ENCODE results near the gene RPL18A. TPM values are rescaled to one million over a fixed set of nuclear protein-coding genes. Genes with fewer than 3 reads are reported as not detected.
A peak's percentile ranks its signal among the peaks of the same experiment; 100 is the strongest.

The RPL18A gene
- total RNA-seq, 3 donors from 2014 or later (not counting 1 experiment from before 2014, with no cell fraction given) = 1,015 to 1,285 (median 1,208) TPM

DNA sequence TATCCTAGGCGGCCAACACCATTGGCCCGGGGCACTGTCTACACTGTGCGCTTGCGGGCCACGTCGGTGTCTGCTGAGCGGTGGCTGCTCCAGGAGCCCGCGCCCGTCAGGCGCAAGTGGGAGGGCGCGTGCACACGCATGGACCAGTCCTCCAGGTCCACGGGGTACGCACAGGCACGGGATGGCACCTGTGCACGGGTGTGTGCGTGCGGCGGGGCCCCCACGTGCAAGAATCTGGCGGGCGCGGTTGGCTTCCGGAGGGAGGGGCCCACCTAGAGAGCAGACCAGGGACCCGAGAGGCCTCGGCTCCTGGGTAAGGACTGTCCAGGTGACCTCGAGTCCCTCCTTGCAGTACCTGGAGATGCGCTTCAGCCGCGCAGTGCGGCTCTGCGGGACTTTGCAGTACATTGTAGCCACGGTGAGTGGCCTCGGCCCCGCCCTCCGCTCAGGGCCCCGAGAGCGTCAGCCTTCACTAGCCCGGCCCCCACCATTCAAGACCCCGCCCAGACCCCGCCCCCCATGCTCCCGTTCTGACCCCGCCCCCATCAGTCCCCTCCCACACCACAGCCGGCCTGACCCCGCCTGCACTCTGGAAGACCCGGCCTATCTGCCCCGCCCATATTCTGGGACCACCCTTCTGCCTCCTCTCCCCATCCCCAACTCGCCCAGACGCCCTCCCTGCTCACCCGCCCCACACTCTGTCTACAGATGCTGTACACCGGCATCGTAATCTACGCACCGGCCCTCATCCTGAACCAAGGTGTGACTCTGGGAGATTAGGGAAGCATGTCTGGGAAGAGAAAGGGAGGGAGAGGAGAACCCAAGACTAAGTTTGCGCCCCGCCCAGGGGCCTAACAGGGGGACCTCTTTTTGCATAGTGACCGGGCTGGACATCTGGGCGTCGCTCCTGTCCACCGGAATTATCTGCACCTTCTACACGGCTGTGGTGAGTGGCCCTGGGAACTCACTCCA is 14.4 kb downstream of the RPL18A start:
- no peak overlapping the region for H3K27ac Mint-ChIP-seq
- 15% methylated on average over 61 of the region's 63 CpGs for WGBS (ENCODE audit: insufficient coverage)
- H3K9me3 Mint-ChIP-seq = no peaks in the 10 kb centered on the region
- no peaks in the 10 kb centered on the region for H3K36me3 Mint-ChIP-seq
- intact Hi-C loops (cut with micrococcal nuclease) = no loop called here
- H3K36me3 ChIP-seq (ENCODE audit: control insufficient read depth, insufficient read depth, low read length) = no peaks in the 10 kb centered on the region
- H3K9me3 ChIP-seq (ENCODE audit: control insufficient read depth, insufficient read depth, low read length) = no peaks in the 10 kb centered on the region
- peak; percentile 25 to 84 for DNase-seq
- H3K4me3 ChIP-seq (ENCODE audit: low read length) = no peak overlapping the region
- no peak overlapping the region for H3K27ac ChIP-seq (ENCODE audit: low read length)
- peak overlapping the region; percentile 64 for H3K4me3 Mint-ChIP-seq
- TF ChIP-seq, protein P1, sequence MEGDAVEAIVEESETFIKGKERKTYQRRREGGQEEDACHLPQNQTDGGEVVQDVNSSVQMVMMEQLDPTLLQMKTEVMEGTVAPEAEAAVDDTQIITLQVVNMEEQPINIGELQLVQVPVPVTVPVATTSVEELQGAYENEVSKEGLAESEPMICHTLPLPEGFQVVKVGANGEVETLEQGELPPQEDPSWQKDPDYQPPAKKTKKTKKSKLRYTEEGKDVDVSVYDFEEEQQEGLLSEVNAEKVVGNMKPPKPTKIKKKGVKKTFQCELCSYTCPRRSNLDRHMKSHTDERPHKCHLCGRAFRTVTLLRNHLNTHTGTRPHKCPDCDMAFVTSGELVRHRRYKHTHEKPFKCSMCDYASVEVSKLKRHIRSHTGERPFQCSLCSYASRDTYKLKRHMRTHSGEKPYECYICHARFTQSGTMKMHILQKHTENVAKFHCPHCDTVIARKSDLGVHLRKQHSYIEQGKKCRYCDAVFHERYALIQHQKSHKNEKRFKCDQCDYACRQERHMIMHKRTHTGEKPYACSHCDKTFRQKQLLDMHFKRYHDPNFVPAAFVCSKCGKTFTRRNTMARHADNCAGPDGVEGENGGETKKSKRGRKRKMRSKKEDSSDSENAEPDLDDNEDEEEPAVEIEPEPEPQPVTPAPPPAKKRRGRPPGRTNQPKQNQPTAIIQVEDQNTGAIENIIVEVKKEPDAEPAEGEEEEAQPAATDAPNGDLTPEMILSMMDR (IDR thresholded peaks at IDR 0.05) = no peak
- H3K27me3 ChIP-seq (ENCODE audit: control insufficient read depth, insufficient read depth, low read length) = peaks cover 18% of the 10 kb centered on the region
- peaks cover 29% of the 10 kb centered on the region for H3K4me1 ChIP-seq (ENCODE audit: control insufficient read depth, insufficient read depth, low read length)
- peaks cover 6 to 16% of the 10 kb centered on the region in 2 donors for H3K27me3 Mint-ChIP-seq (ENCODE audit: low read depth in 2 of 2)
- H3K4me1 Mint-ChIP-seq = peaks cover 0 to 19% of the 10 kb centered on the region in 2 donors
- ATAC-seq = peak; percentile 69 to 85 (median 84)

DNA sequence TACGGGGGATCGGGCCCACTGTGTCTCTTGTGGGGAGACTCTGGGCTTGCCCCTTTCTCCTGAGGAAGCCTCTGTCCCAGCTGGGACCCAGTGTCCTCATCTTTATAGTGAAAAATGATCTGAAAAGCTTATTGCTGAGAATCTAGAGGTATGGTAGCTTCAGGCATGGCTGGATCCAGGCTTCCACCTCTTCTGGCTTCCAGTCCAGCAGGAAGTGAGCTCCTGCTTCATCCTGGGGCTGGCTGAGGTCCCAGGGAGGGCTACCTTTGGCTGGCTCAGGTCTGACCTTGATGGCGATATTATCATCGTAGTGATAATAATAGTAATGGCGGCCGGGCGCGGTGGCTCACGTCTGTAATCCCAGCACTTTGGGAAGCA is 15.0 kb downstream of the RPL18A start:
- 92% methylated on average over 9 of the region's 9 CpGs for WGBS (ENCODE audit: insufficient coverage)
- TF ChIP-seq, protein P1 (IDR thresholded peaks at IDR 0.05) = no peak
- peaks cover 18% of the 10 kb centered on the region for H3K27me3 ChIP-seq (ENCODE audit: control insufficient read depth, insufficient read depth, low read length)
- H3K36me3 ChIP-seq (ENCODE audit: control insufficient read depth, insufficient read depth, low read length) = no peaks in the 10 kb centered on the region
- ATAC-seq (no peak), DNase-seq (no peak)
- Mint-ChIP-seq H3K4me1 (peaks cover 0 to 19% of the 10 kb centered on the region in 2 donors), H3K36me3 (no peaks in the 10 kb centered on the region), H3K27me3 (ENCODE audit: low read depth in 2 of 2) (peaks cover 6 to 16% of the 10 kb centered on the region in 2 donors), H3K27ac (no peak overlapping the region), H3K9me3 (no peaks in the 10 kb centered on the region), H3K4me3 (peak overlapping the region; percentile 47)
- intact Hi-C loops (cut with micrococcal nuclease) = no loop called here
- H3K9me3 ChIP-seq (ENCODE audit: control insufficient read depth, insufficient read depth, low read length) = no peaks in the 10 kb centered on the region
- no peak overlapping the region for H3K27ac ChIP-seq (ENCODE audit: low read length)
- peaks cover 29% of the 10 kb centered on the region for H3K4me1 ChIP-seq (ENCODE audit: control insufficient read depth, insufficient read depth, low read length)
- no peak overlapping the region for H3K4me3 ChIP-seq (ENCODE audit: low read length)

DNA sequence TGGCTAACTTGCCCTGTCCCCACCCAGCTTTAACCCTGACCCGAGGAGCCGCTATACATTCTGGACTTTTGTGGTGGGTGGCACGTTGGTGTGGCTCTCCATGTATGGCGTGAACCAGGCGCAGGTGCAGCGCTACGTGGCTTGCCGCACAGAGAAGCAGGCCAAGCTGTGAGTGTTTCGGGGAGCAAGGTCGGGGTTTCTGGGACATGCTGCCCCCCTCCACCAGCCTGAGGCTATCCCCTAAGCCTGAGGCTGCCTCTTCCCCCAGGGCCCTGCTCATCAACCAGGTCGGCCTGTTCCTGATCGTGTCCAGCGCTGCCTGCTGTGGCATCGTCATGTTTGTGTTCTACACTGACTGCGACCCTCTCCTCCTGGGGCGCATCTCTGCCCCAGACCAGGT is 18.0 kb downstream of the RPL18A start:
- Histone ChIP-seq H3K27ac (ENCODE audit: low read length) (no peak overlapping the region), H3K27me3 (ENCODE audit: control insufficient read depth, insufficient read depth, low read length) (peaks cover 7% of the 10 kb centered on the region), H3K9me3 (ENCODE audit: control insufficient read depth, insufficient read depth, low read length) (no peaks in the 10 kb centered on the region), H3K4me3 (ENCODE audit: low read length) (no peak overlapping the region), H3K4me1 (ENCODE audit: control insufficient read depth, insufficient read depth, low read length) (peaks cover 16% of the 10 kb centered on the region), H3K36me3 (ENCODE audit: control insufficient read depth, insufficient read depth, low read length) (no peaks in the 10 kb centered on the region)
- Mint-ChIP-seq H3K27ac (no peak overlapping the region), H3K9me3 (no peaks in the 10 kb centered on the region), H3K27me3 (ENCODE audit: low read depth in 2 of 2) (peaks cover 0 to 3% of the 10 kb centered on the region in 2 donors), H3K4me3 (no peak overlapping the region), H3K4me1 (peaks cover 0 to 8% of the 10 kb centered on the region in 2 donors), H3K36me3 (no peaks in the 10 kb centered on the region)
- intact Hi-C loops (cut with micrococcal nuclease) = no loop called here
- TF ChIP-seq, protein P1 (IDR thresholded peaks at IDR 0.05) = no peak
- ATAC-seq (no peak), DNase-seq (no peak)
- 89% methylated on average over 16 of the region's 16 CpGs for WGBS (ENCODE audit: insufficient coverage)

Measured in natural killer cell (primary cell).